Activated CD8-positive, alpha-beta memory T cell treated with anti-CD3 and anti-CD28 coated beads for 1 hour (primary cell): ENCODE measurements around the gene PCIF1.
"Not testable (repeated sequence)": the region's sequence is repeated elsewhere in the genome, so short reads cannot be mapped to it uniquely, and the experiment has no call there.

Experiments used
- DNase-seq, 2 donors: peaks; one replicate each; pipeline ENCODE4 v3.0.0-alpha.2; 2020; ENCODE audit warnings: low read depth in 1 of 2; ENCODE audit errors: extremely low read depth in 1 of 2

Gene PCIF1

DNA sequence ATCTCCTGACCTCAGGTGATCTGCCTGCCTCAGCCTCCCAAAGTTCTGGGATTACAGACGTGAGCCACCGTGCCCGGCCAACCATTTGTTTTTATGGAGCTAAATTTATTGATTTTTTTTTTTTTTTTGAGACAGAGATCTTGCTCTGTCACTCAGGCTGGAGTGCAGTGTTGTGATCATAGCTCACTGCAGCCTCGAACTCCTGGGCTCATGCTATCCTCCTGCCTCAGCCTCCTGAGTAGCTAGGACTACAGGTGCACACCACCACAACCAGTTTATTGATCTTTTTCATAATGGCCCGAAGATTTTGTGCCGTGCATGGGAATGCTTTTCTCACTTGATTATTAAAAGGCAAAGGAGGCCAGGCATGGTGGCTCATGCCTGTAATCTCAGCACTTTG lies 54.3 kb downstream of the PCIF1 start:
- not testable (repeated sequence) for DNase-seq

DNA sequence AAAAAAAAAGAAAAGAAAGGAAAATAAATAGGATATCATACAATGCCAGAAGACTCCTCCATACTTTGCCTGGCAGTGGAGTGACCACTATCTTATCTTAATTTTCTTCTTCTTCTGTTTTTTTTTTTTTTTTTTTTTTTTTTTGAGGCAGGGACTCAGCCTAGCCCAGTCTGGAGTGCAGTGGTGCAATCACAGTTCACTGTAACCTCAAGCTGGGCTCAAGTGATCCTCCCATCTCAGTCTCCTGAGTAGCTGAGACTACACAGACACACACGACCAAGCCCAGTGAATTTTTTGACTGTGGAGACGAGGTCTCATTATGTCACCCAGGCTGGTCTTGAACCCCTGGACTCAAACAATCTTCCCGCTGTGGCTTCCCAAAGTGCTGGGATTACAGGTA lies 57.1 kb downstream of the PCIF1 start:
- DNase-seq, result no peak

DNA sequence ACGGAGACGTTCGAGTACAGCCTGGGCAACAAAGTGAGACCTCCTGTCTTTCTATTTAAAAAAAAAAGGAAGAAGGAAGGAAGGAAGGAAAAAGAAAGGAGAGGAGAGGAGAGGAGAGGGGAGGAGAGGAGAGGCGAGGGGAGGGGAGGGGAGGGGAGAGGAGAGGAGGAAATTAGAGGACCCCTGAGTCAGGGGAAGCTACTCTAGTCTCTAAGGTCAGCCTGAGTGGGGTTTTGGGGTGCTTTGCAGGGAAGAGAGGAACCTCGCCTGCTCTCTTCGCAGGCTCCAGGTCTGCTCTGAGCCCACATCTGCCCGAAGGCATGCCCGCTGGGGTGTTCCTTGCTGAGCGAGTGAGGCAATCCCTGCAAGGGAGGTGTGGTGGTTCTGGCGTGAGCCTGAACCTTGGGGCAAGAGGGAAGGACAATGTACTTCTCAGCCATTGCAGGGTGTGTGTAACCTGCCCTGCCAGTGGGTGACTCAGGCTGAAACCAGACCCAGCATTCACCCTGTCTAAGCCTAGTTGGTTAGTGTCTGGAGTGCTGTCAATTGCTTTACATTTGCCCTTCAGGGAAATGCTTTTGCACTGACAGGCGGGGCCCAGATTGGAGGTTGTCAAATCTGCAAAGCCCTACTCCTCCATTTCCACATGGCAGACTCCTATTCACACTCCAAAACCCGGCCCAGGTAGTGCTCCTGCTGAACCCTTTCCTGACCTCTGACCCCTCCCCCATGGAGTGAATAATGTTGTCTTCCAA lies 58.9 kb downstream of the PCIF1 start:
- DNase-seq, result no peak

DNA sequence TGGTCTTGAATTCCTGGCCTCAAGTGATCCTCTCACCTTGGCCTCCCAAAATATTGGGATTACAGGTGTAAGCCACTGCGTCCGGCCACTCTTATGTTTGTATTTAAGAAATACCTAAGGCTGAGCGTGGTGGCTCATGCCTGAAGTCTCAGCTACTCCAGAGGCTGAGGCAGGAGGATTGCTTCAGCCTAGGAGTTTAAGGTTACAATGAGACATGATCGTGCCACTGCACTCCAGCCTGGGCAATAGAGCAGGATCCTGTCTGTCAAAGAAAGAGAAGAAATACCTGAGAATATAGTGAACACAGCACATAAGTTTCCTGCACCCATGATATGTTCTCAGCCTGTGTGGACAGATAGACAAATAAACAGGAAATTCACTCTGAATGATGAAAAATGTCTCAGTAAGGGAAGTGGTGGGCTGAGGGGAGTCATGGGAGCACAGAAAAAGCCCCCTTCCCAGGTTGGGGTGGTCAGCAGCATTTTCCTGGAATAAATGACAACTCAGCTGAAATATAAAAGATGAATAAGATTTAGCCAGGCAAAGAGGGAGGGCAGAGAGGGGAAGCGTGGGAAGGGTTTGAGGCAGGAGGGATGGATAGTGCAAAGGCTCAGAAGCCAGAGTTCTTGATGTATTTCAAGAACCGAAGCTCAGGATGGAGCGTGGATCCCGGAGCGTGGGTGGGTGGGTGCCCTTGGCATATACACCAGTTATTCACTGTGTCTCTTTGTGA lies 60.4 kb downstream of the PCIF1 start:
- no peak for DNase-seq

DNA sequence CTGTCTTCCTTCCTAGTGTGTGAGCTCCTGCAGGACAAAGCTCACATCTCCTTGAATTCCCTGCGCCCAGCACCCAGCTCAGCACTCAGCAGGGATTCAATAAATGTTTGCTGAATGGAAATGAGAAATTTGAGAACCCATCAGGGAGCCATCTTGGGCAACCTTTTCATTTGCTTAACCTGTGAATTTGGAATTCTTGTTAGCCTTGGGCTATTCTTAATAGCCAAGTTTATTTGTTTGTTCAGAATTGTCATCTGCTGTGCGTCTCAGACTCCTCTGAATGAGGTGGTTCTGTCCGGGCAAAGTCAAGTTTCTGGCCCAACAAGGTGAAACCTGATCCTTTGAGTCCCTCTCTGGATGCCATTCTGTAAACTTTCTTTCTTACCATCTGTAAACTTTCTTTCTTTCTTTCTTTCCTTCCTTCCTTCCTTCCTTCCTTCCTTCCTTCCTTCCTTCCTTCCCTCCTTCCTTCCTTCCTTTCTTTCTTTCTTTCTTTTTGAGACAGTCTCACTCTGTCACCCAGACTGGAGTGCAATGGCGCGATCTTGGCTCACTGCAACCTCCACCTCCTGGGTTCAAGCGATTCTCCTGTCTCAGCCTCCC lies 61.1 kb downstream of the PCIF1 start:
- not testable (repeated sequence) for DNase-seq

DNA sequence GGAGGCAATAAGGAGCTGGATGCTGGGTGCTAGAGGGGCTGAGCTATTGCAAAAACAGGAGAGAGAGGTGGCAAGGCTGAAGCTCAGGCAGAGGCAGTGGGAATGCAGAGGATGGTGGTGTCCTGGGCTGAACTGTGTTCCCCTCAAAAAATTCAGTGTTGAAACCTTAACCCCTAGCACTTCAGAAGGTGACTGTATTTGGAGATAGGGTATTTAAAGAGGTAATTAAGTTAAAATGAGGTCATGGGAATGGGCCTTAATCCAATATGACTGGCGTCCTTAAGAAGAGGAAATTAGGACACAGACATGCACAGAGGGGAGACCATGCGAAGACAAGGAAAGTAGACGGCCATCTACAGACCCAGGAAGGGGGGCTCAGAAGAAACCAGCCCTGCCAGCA lies 62.7 kb downstream of the PCIF1 start:
- DNase-seq, result no peak
